Spinal cord (tissue), 10 donors: ENCODE measurements around the gene AFF1. TPM values are rescaled to one million over a fixed set of nuclear protein-coding genes. Genes with fewer than 3 reads are reported as not detected.

Experiments
- DNase-seq, 6 donors: peaks; one replicate each; pipeline versions ENCODE4 v3.0.0 to v3.0.0-alpha.2; 2013 to 2015; ENCODE audit warnings: low spot score in 6 of 6, low read depth in 4 of 6
- H3K27ac ChIP-seq: one replicate; pipeline ENCODE4 v1.5.1; 2013; ENCODE audit warnings: low read depth, low read length, control low read depth
- H3K27me3 ChIP-seq: one replicate; pipeline ENCODE4 v1.6.1; 2013; ENCODE audit warnings: low read length; ENCODE audit not compliant: control insufficient read depth, insufficient read depth
- H3K36me3 ChIP-seq: one replicate; pipeline ENCODE4 v1.6.1; 2013; ENCODE audit warnings: low read length; ENCODE audit not compliant: control insufficient read depth, insufficient read depth
- H3K4me1 ChIP-seq: one replicate; pipeline ENCODE4 v1.6.1; 2013; ENCODE audit warnings: low read length; ENCODE audit not compliant: control insufficient read depth, insufficient read depth
- H3K4me3 ChIP-seq: one replicate; pipeline ENCODE4 v1.5.1; 2013; ENCODE audit warnings: low read depth, low read length, control low read depth
- H3K9me3 ChIP-seq: one replicate; pipeline ENCODE4 v1.6.1; 2013; ENCODE audit warnings: low read length; ENCODE audit not compliant: control insufficient read depth, insufficient read depth
- WGBS: methylation state at CpG from one replicate; pipeline ENCODE4 v1.1.5; 2013; ENCODE audit warnings: missing lambda C conversion rate; ENCODE audit not compliant: insufficient coverage; 5-methylcytosine and 5-hydroxymethylcytosine counted together
- polyA plus RNA-seq, 2 donors: library from polyadenylated mRNA; unstranded; fragments of 120-200 nt; gene quantifications; one replicate each; pipeline ENCODE4 v1.2.1, GENCODE V29; 2013; ENCODE audit not compliant: insufficient read length in 2 of 2
- total RNA-seq, 2 donors: library from RNA; depleted of rRNA in 1 of 2; stranded (reverse); fragments of 120-200 nt in 1 of 2; fragments of >200 nt in 1 of 2; gene quantifications; one replicate each; pipeline versions ENCODE4 v1.2.3 to v1.2.4, GENCODE V29; 2013 to 2014
- donor health status: healthy.

Gene AFF1
- total and polyA plus RNA-seq, 4 donors = 14.2 to 24.6 (median 18.4) TPM

- Histone ChIP-seq H3K36me3 (no peaks in the 10 kb centered on the region), H3K27me3 (peaks cover 13% of the 10 kb centered on the region), H3K9me3 (no peaks in the 10 kb centered on the region), H3K4me1 (peaks cover 10% of the 10 kb centered on the region), H3K27ac (peak overlapping the region; percentile 54), H3K4me3 (peak overlapping the region; percentile 73)
- DNase-seq = peak in 3 of 6 donors; percentile 12 to 28 (median 26)
- 8% methylated on average over 26 of the region's 36 CpGs for WGBS
These were observed 1.3 kb downstream of the AFF1 start for GRCh38 chr4:86935853-86936733.

- WGBS = no CpG with 5 or more reads among the region's 4 CpGs
- DNase-seq = no peak
- Histone ChIP-seq H3K4me3 (no peak overlapping the region), H3K9me3 (no peaks in the 10 kb centered on the region), H3K27ac (no peak overlapping the region), H3K36me3 (no peaks in the 10 kb centered on the region), H3K27me3 (peaks cover 13% of the 10 kb centered on the region), H3K4me1 (peaks cover 10% of the 10 kb centered on the region)
These were observed 4.1 kb downstream of the AFF1 start for GRCh38 chr4:86938771-86939520.

- H3K27ac ChIP-seq = no peak overlapping the region
- WGBS = 68% methylated on average over 8 of the region's 8 CpGs
- no peak for DNase-seq
- no peaks in the 10 kb centered on the region for H3K9me3 ChIP-seq
- no peak overlapping the region for H3K4me3 ChIP-seq
- H3K36me3 ChIP-seq = no peaks in the 10 kb centered on the region
- peaks cover 13% of the 10 kb centered on the region for H3K27me3 ChIP-seq
- H3K4me1 ChIP-seq = peaks cover 10% of the 10 kb centered on the region
These were observed 5.1 kb downstream of the AFF1 start for GRCh38 chr4:86939729-86940575.

- Histone ChIP-seq H3K9me3 (no peaks in the 10 kb centered on the region), H3K4me3 (no peak overlapping the region), H3K27me3 (peaks cover 4% of the 10 kb centered on the region), H3K27ac (no peak overlapping the region), H3K36me3 (no peaks in the 10 kb centered on the region), H3K4me1 (peaks cover under 1% of the 10 kb centered on the region)
- no peak for DNase-seq
- 94% methylated on average over 11 of the region's 15 CpGs for WGBS
These were observed 6.2 kb downstream of the AFF1 start for GRCh38 chr4:86940920-86941460.

- H3K4me1 ChIP-seq = no peaks in the 10 kb centered on the region
- WGBS = no CpG with 5 or more reads among the region's 1 CpG
These were observed 7.4 kb downstream of the AFF1 start for GRCh38 chr4:86942185-86942666.

GRCh38 chr4:86944964-86945781, 10.4 kb downstream of the AFF1 start:
- no peak for DNase-seq
- Histone ChIP-seq H3K9me3 (no peaks in the 10 kb centered on the region), H3K36me3 (no peaks in the 10 kb centered on the region), H3K4me3 (no peak overlapping the region), H3K4me1 (no peaks in the 10 kb centered on the region), H3K27ac (no peak overlapping the region), H3K27me3 (no peaks in the 10 kb centered on the region)

More at GRCh38 chr4:86942185-86942666, 7.4 kb downstream of the AFF1 start:
- H3K9me3 ChIP-seq = no peaks in the 10 kb centered on the region
- no peak for DNase-seq
- H3K36me3 ChIP-seq = no peaks in the 10 kb centered on the region
- H3K27me3 ChIP-seq = no peaks in the 10 kb centered on the region
- H3K27ac ChIP-seq = no peak overlapping the region
- no peak overlapping the region for H3K4me3 ChIP-seq

- Histone ChIP-seq H3K27ac (peak overlapping the region; percentile 4), H3K36me3 (no peaks in the 10 kb centered on the region), H3K9me3 (no peaks in the 10 kb centered on the region), H3K27me3 (no peaks in the 10 kb centered on the region), H3K4me3 (no peak overlapping the region), H3K4me1 (no peaks in the 10 kb centered on the region)
- no peak for DNase-seq
- WGBS = 97% methylated on average over 2 of the region's 3 CpGs
These were observed 12.2 kb downstream of the AFF1 start for GRCh38 chr4:86946868-86947500.

GRCh38 chr4:86947501-86948120, 12.8 kb downstream of the AFF1 start:
- no peak for DNase-seq
- Histone ChIP-seq H3K27ac (no peak overlapping the region), H3K9me3 (no peaks in the 10 kb centered on the region), H3K4me1 (no peaks in the 10 kb centered on the region), H3K4me3 (no peak overlapping the region), H3K27me3 (no peaks in the 10 kb centered on the region), H3K36me3 (no peaks in the 10 kb centered on the region)
- WGBS = no CpG with 5 or more reads among the region's 1 CpG
